ENCODE measurements around the gene TP53. TPM values are rescaled to one million over a fixed set of nuclear protein-coding genes. Genes with fewer than 3 reads are reported as not detected.

TP53 gene
- 44.9 and 63.2 TPM in 2 replicates for total RNA-seq

DNA sequence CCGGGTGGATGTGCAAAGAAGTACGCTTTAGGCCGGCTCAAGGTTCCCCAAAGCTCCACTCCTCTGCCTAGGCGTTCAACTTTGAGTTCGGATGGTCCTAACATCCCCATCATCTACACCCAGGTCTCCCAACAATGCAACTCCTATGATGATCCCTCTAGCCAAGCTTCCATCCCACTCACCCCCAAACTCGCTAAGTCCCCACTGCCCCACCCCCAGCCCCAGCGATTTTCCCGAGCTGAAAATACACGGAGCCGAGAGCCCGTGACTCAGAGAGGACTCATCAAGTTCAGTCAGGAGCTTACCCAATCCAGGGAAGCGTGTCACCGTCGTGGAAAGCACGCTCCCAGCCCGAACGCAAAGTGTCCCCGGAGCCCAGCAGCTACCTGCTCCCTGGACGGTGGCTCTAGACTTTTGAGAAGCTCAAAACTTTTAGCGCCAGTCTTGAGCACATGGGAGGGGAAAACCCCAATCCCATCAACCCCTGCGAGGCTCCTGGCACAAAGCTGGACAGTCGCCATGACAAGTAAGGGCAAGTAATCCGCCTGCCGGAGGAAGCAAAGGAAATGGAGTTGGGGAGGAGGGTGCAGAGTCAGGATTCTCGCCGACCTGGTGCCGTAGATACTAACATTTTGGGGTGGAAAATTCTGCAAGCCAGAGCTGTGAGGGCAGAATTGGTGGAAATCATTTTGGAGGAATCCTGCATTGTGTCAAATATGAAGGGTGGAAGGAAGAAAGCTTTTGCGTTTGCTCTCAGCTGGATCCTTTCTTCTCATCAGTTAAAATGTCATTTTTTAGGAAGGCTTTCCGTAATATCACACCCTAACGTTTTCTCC is at the start of gene TP53:
TP53 (minus strand) TSS at position 419 of the 836 bp plus-strand sequence. CDS start 10,896 bp downstream, outside the sequence.

GRCh38 chr17:7716901-7717755 is 29.8 kb upstream of the TP53 start, which contains the start of gene DNAH2:
Gene DNAH2 (plus strand): TSS chr17:7717744. CDS start chr17:7719735, 1,991 bp downstream.

GRCh38 chr17:7704601-7705268 is 17.4 kb upstream of the TP53 start, which contains the start of gene EFNB3:
Gene EFNB3 (plus strand): TSS chr17:7705202. CDS start chr17:7705599, 397 bp downstream.

GRCh38 chr17:7687908-7688807 is 868 bp upstream of the TP53 start, which contains the start of gene WRAP53:
Gene WRAP53 (plus strand): TSS chr17:7688477. CDS start chr17:7688649, 172 bp downstream.

GRCh38 chr17:7650509-7651096 is 36.7 kb downstream of the TP53 start, which contains the start of gene ATP1B2:
Gene ATP1B2 (plus strand): TSS chr17:7650926. CDS start chr17:7651519, 593 bp downstream.

GRCh38 chr17:7629939-7630571 is 57.2 kb downstream of the TP53 start, which contains the start of gene SHBG:
Gene SHBG (plus strand): TSS chr17:7630135. CDS start chr17:7630173, 38 bp downstream.

GRCh38 chr17:7627250-7628121 is 59.8 kb downstream of the TP53 start, which contains the start of gene SAT2:
Gene SAT2 (minus strand): TSS chr17:7627821. CDS start chr17:7627635, 186 bp downstream.

Other genes starting within 250 kb of the TP53 start
- gene FGF11, start 248.0 kb downstream of the TP53 start, total RNA-seq = 0.43 and 2.0 TPM in 2 replicates
- gene CHRNB1, start 242.4 kb downstream of the TP53 start, total RNA-seq = 3.7 and 6.7 TPM in 2 replicates
- 25.4 and 29.3 TPM in 2 replicates for gene ZBTB4, start 207.9 kb downstream of the TP53 start, total RNA-seq
- not detected in 2 replicates for gene SLC35G6, start 206.0 kb downstream of the TP53 start, total RNA-seq
- 35.5 and 50.7 TPM in 2 replicates for gene POLR2A, start 203.1 kb downstream of the TP53 start, total RNA-seq
- gene TNFSF12, start 138.4 kb downstream of the TP53 start, total RNA-seq = 14.1 and 17.4 TPM in 2 replicates
- gene TNFSF13, start 128.7 kb downstream of the TP53 start, total RNA-seq = 2.1 and 3.6 TPM in 2 replicates
- gene SENP3, start 125.6 kb downstream of the TP53 start, total RNA-seq = 45.6 and 47.5 TPM in 2 replicates
- 13.4 and 22.7 TPM in 2 replicates for gene CD68, start 107.9 kb downstream of the TP53 start, total RNA-seq
- 115 and 144 TPM in 2 replicates for gene MPDU1, start 103.6 kb downstream of the TP53 start, total RNA-seq
- gene SOX15, start 97.4 kb downstream of the TP53 start, total RNA-seq = 0.12 and 0.85 TPM in 2 replicates
- 17.7 and 41.3 TPM in 2 replicates for gene FXR2, start 72.6 kb downstream of the TP53 start, total RNA-seq
- 58.8 and 85.5 TPM in 2 replicates for gene SAT2, start 59.7 kb downstream of the TP53 start, total RNA-seq
- 0.12 and 4.1 TPM in 2 replicates for gene SHBG, start 57.4 kb downstream of the TP53 start, total RNA-seq
- gene ATP1B2, start 36.6 kb downstream of the TP53 start, total RNA-seq = 0.93 TPM in 1 of 2 replicates, not detected in the other
- 3.3 and 6.8 TPM in 2 replicates for gene WRAP53, start 987 bp upstream of the TP53 start, total RNA-seq
- gene EFNB3, start 17.7 kb upstream of the TP53 start, total RNA-seq = 3.3 and 4.9 TPM in 2 replicates
- gene DNAH2, start 30.3 kb upstream of the TP53 start, total RNA-seq = 0.26 and 1.1 TPM in 2 replicates
- gene KDM6B, start 146.7 kb upstream of the TP53 start, total RNA-seq = 2.9 and 9.8 TPM in 2 replicates
- 7.8 and 67.0 TPM in 2 replicates for gene TMEM88, start 167.6 kb upstream of the TP53 start, total RNA-seq
- gene NAA38, start 170.1 kb upstream of the TP53 start, total RNA-seq = 83.2 and 132 TPM in 2 replicates
- gene CYB5D1, start 170.5 kb upstream of the TP53 start, total RNA-seq = 5.5 and 5.7 TPM in 2 replicates
- 77.5 and 82.6 TPM in 2 replicates for gene CHD3, start 201.3 kb upstream of the TP53 start, total RNA-seq
- gene RNF227, start 228.8 kb upstream of the TP53 start, total RNA-seq = 1.6 and 9.0 TPM in 2 replicates
- gene KCNAB3, start 242.4 kb upstream of the TP53 start, total RNA-seq = 0.23 TPM in 1 of 2 replicates, not detected in the other
- gene TRAPPC1, start 244.5 kb upstream of the TP53 start, total RNA-seq = 54.7 and 64.3 TPM in 2 replicates
- 14.1 and 15.2 TPM in 2 replicates for gene CNTROB, start 244.7 kb upstream of the TP53 start, total RNA-seq

Measured in pericardium fibroblast (primary cell).